ENCODE data around the gene HUS1.
"Not testable (repeated sequence)": the region's sequence is repeated elsewhere in the genome, so short reads cannot be mapped to it uniquely, and the experiment has no call there.

Gene HUS1

DNA sequence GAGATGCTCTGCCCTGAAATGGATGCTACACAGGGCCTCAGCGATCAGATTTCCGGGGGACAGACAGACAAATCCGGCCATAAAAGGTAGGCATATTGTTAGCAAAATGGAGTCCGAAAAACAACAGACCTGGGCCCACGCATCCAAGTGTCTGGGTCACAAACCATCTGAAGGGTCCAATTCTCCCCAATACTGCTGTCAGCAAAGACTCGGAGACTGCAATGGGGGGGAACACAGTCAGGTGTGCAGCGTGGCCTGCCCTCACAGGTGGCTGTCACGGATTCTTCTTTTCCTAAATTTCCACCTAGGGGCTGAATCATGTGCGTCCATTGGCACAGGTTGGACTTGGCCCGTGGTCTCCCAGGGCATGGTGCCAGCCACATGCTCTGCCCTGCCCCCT lies 44.1 kb downstream of the HUS1 start:
- DNase-seq (ENCODE audit: low read depth, low spot score) = no peak

DNA sequence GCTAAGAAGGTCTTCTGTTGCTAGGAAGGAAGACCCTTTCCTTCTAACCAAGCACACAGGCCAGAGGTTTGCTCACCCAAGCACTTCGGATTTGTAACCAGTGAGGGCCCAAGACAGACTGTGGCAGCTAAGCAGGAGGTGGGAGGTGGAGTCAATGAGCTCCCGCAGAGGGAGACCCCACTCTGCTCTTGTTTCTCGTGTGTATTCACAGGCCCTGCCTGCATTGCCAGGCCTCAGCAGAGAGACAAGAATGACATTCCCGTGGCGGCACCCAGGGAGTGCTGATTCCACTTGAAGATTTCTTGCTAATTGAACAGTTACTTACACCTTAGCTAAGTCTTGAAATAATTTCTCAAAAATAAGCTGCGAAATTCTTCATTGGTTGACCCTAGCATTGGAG lies 44.6 kb downstream of the HUS1 start:
- DNase-seq (ENCODE audit: low read depth, low spot score) = no peak
- no peak overlapping the region for H3K4me3 ChIP-seq (ENCODE audit: low read length)

More for the DNA sequence above, 44.1 kb downstream of the HUS1 start:
- H3K4me3 ChIP-seq (ENCODE audit: low read length) = no peak overlapping the region

- no peak overlapping the region for H3K4me3 ChIP-seq (ENCODE audit: low read length)
- DNase-seq (ENCODE audit: low read depth, low spot score) = no peak
Observed at GRCh38 chr7:47933215-47933614, 46.2 kb downstream of the HUS1 start.

- no peak for DNase-seq (ENCODE audit: low read depth, low spot score)
- H3K4me3 ChIP-seq (ENCODE audit: low read length) = no peak overlapping the region
Observed at GRCh38 chr7:47932466-47933037, 46.9 kb downstream of the HUS1 start.

DNA sequence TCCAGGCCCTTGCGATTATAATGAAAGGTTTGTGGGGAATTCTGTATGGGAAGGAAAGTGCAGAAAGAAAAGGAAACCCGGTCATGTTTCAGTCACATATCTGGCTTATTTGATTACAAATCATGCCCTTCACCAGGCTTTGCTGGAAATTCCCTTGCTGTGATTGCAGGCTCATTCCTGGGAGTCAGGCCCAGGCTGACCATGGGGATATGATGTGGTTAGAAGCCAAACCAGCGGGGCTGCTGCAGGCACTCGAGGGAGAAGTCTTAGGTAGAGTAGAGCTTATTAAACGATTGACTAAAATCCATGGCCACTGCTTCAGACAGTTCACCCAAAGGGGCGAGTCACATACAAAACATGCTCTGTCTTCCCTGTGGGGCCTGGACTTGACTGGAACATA lies 47.4 kb downstream of the HUS1 start:
- no peak overlapping the region for H3K4me3 ChIP-seq (ENCODE audit: low read length)
- no peak for DNase-seq (ENCODE audit: low read depth, low spot score)

DNA sequence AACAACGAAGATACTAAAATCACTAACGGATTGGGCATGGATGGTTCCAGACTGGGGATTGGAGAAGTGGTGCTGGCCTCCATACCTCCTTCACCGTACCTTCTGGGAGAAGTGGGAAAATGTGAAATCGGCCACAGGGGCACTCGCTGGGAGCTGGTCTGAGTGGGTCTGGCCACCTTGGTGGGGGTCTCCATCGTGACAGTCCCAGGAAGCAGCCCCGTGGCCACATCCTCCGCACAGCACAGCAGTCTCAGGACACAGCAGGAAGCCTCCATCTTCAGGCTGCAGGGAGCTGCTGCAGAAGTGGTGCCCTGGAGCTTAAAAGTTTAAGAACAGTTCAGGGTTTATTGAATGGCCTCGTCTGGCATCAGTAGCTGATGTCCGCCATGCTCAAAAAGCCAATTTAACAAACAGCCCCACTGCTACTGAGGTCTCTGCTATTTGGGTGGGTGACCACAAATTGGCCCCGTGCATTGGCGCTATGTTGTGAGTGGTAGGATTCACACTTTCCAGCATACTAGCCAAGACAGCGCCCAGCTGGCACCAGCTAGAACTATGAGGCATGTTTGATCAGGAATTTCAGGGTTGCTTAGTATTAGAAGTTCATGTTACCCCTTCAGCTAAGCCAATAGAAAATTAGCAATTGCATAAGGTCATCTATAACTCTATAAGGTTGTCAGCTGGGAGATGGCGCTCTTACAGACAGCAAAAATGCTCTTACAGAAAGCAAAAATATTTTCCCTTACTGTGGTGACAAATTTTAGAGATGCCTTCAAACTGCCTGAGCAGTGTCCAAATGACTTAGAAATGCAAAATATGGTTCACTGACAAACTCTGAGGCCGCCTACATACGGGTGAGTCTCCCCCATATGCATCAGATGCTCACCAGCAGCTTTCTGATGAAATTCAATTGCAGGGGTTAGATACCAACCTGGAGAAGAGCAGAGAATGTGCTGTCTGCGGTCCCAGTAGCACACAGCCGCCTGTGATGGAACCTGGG lies 48.1 kb downstream of the HUS1 start:
- H3K4me3 ChIP-seq (ENCODE audit: low read length) = no peak overlapping the region
- DNase-seq (ENCODE audit: low read depth, low spot score) = no peak

DNA sequence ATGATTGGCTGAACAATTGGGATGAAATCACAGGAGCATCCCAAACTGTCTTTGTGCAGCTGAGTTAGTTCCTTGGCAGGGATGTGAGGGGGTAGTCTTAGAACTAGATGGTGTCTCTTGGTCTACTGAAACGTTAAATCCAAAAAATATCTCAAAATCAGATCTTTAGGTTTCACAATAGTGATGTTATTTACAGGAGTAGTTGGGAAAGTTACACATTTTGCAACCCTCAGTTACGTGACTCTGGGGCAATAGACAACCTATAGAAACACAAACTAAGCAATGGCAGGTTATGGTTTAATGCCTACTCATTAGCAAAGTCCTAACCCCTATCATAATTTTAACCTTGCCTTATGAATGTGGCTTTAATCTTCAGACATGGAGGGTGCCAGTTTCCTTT lies 55.1 kb downstream of the HUS1 start:
- H3K4me3 ChIP-seq (ENCODE audit: low read length) = no peak overlapping the region
- DNase-seq (ENCODE audit: low read depth, low spot score) = no peak

- not testable (repeated sequence) for DNase-seq (ENCODE audit: low read depth, low spot score); H3K4me3 ChIP-seq (ENCODE audit: low read length)
Observed at GRCh38 chr7:47923081-47923875, 56.1 kb downstream of the HUS1 start.

DNA sequence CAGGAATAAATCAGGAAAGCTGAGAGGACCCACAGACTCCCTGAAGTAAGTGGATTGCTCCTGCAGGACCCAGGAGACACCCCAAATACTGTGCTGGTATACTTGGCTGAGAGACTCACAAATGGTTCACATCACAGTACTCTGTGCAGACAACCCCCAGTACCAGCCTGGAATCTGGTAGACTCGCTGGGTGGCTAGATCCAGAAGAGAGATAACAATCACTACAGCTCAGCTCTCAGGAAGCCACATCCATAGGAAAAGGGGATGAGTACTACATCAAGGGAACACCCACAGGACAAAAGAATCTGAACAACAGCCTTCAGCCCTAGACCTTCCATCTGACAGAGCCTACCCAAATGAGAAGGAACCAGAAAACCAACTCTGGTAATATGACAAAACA lies 62.9 kb downstream of the HUS1 start:
- DNase-seq (ENCODE audit: low read depth, low spot score); H3K4me3 ChIP-seq (ENCODE audit: low read length): not testable (repeated sequence)

GRCh38 chr7:47915616-47915976 lies 63.8 kb downstream of the HUS1 start:
- H3K4me3 ChIP-seq (ENCODE audit: low read length) = no peak overlapping the region
- no peak for DNase-seq (ENCODE audit: low read depth, low spot score)

DNA sequence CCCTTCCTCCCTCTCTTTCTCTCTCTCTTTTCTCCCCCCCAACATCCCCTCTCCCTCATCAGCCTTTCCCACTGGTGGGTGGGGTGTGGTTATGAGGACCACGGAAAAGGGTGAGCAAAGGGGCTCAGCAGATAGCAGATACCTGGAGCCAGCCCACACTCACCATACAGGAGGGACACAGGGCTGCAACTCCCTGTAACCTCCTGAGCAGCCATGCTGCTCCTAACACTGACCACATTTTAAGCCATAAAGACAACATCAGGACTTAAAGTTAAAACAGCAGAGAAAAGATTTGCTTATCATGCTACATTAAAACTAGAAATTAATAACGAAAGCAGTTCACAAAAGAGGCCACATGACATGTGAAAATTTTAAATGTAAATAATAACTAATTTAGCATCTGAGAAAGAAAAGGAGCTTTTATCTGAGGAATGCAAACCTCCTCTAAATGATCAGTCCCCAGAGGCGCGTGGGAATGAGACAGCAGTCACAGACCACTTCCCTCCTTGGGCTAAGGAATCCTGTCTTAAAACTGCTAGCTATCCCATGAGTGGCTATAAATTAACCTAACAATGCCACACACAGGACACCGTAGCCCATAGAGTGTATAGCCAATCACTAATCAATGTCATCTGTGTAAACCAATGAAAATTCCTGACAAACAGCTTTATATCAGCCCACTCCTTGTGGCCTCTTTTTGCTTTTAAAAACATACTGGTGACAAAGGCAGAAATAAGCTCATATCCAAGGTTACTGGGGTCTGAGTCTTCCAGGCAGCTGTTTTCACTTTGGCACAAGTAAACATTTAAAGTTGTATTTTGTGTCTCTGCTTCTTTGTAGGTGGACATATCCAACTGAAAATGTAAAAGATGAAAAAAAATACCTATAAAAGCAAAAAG lies 64.4 kb downstream of the HUS1 start:
- H3K4me3 ChIP-seq (ENCODE audit: low read length) = no peak overlapping the region
- DNase-seq (ENCODE audit: low read depth, low spot score) = no peak
